ENCODE data around the gene PMF1.

DNA sequence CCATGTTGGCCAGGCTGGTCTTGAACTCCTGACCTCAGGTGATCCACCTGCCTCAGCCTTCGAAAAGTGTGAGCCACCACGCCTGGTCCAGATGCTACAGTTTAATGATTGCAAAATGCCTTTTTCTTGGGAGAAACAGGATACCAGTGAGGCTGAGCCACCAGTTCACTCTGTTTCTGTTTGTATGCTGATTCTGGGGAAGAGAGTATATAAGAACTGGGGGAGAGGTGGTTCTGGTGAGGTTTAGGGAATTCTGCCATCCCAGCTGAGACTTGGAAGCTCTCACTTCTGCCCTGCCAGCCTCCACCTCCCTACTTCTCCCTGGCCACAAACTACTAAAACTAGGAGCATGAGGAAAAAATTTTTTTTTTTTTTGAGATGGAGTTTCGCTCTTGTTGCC is 8.1 kb upstream of the PMF1 start:
- TF ChIP-seq ZNF8 (CRISPR knock-in tag; IDR thresholded peaks at IDR 0.05) (no peak), TSHZ2 (CRISPR knock-in tag; IDR thresholded peaks at IDR 0.05) (no peak), ZNF565 (CRISPR knock-in tag; conservative IDR thresholded peaks at IDR 0.05; ENCODE audit: low read depth) (no peak)

Measured in SK-N-SH treated with all-trans-retinoic acid at 6 μM for 48 hours (cell line).